NCI-H446 (cell line): ENCODE measurements around the gene PIGQ.

Experiments
- DNase-seq, 2 experiments: peaks; one replicate each; lab custom pipeline; 2025; lab: John Stamatoyannopoulos, UW

The PIGQ gene

DNA sequence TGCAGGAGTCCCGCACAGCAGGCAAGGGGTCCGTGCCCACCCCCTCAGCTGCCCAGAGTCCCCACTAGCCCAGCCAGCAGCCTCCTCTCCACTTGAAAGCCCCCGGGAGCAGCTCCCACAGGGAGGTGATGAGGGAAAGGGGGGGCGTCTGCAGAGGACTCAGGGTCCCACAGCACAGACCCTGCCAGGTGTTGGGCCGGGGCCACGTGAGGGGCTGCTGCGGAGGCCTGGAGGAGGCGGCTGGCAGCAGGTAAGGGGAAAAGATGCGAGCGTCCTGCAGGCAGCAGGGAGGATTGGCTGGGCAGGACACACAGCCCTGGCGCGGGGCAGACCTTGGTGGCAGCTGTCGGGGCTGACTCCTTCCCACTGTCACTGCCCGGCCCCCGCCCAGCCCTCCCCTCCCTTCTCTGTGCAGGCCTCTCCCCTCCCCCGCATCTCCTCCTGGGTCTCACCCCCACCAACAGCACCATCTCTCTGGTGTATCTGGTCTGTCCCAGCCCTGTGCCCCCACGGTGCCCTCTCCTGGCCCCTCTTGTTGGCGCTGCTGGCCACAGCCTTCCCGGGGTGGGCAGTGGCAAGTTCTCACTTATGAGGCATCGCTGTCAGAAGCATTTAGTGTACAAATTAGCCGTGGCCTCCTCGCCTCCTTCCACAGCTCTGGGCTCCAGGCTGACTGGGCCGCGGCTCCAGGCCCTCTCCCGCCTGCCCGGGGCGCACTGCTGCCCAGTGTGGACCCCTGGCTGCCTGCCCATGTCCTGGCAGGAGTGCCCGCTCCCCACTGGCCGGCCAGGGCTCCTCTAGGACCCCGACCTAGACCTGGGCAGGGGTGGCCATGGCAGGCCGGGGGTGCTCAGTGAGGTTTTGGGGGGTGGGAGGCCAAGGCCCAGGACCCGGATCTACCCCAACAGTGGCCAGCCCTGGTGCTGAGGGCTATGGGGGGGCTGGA lies 14.0 kb upstream of the PIGQ start:
- DNase-seq, result no peak

DNA sequence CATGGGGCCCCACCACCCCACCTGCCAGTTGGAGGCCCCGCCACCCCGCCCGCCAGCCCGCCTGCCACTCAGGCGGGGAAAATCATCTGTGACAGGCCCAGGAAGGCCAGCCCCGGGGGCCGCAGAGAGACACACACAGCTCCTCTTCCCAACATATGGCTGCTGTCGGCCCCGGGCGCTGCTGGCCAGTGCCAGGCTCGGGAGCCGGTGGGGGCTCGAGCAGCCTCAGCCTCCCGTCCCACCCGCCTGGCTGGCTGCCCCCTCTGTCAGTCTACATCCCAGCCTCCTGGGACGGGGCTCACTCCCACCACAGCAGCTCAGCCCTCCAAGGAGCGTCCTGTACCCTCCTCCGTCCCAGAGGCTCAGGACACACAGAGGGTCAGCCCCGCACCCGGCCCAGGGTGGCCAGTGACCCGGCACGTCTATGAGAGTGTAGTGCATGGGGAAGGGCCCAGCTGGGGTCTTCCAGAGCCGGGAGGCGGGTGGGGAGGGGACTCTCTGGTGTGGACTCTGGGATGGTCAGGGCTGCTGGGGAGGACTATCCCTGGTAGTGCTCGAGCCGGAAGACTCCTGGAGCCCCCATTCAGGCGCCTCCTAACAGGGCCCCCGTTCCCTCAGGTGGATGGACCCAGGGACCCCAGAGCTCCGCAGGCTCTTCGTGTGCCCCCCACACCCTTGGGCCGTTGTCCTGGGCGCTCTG lies 13.1 kb upstream of the PIGQ start:
- DNase-seq, result no peak

DNA sequence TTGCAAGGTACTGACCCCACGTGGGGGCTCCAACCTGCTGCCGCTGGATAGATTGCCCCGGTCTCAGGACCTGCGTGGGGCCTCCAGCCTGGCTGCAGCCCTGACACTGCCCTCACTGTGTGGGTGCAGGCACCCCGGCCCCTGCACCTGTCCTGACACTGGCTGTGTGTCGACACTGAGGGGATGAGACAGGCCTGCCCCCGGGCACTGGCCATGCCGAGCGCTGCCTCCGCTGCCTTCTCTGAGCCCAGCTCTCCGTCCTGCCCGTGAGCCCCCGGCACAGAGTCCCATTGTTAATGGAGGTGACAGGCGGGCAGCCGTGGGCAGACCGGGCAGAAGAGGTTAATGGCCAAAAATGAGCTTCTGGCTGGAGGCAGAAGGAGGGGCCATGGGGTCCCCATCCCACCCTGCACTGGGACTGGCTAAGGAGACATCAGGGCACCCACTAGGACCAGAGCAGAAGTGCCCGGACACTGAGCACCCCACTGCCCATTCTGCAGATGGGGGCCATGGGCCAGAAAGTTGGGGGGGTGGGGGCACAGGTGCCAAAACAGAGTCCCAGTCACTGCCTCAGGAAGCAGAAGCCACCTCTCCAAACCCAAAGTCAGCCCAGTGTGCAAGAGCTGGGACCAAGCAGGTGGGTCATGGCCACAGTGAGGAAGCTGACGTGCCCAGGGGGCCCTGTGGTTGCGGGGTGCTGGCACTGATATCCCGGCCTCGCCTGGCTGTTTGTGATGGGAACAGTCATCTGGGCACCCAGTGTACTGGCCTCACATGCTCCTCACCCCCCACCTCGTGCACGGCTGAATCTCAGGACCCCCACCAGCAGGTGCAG lies 12.1 kb upstream of the PIGQ start:
- no peak for DNase-seq

DNA sequence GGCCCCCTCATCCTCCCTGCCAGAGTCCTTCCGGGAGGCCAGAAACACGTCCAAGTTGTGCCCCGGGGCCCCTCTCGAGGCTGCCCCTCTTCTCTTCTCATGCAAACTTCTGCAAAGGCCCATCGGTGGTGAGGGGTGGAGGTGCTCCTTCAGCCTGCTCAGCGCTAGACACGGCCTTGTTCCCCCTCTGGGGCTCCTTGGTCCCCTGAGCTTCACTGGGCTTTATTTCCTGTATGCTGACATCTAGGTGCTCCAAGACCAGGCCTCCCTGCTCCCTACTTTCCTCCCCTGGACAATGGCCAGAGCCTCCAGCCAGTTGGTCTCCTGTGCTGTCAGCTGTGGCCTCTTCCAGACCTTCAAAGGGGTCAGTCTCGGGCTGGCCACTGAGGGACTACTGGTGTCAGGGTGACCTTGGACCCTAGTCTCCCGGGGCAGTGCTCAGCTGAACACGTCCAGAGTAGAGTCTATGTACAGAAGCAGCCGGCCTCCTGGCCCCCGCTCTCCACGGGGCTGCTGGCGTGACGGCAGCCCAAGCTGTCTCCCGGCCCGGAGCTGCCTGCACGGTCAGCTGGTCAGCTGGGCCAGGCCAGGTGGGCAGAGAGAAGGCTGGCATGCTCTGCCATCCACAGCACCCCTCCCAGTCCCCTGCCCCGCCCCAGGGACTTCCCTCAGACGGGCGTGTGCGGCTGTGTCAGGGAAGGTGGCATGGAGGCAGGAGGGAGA lies 11.3 kb upstream of the PIGQ start:
- no peak for DNase-seq

DNA sequence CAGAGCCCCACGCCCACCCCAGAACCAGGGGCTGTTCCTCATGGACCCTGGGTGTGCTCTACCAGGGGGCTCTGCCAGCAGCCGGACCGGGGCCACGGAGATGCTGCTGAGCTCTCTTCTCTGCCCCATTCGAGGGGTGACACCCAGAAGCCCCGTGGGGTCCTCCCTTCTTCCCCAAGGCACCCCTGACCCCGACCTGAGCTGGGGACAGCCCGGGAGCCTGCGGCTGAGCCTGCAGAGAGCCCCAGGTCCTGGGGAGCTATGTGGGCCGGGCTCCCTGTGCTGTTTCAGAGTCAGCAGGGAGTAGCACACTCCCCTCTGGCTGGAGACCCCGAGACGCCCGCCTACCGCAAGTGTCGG lies 10.8 kb upstream of the PIGQ start:
- no peak for DNase-seq

DNA sequence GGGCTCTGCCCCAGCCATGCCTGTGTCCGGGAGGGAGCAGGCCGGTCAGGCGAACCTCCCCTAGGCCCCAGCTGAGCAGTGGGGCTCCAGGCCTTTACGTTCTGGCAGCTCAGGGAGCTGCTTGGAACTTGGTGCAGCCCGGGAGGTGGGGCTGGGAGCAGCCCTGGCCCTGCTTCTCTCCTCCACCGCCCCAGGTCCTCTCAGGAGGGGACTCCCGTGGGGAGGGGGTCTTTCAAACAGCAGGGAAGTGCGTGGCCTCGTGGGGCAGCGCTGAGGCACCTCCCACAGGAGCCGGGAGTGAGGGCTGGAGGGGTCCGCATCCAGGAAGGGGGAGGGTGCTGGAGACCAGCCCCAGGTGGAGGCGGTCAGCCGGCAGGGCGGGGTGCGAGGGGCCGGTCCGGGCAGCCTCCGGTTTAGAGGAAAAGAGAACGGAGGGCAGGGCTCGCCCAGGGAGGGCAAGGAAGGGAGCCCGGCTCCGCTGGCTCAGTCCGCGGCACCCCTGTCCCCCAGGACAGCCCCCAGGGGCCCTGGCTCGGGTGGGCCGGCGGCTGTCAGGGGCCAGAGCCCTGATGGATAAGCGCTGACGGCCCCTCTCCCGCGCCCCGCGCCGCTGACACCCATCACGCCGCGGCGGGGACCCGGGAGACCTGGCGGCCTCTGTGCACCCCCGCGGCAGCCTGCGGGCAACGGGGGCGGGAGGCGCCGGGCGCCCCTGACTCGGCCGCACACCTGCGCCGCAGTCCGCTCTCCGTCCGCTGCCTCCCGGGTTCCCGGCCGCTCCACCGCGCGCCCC lies 10.2 kb upstream of the PIGQ start:
- DNase-seq, result no peak

DNA sequence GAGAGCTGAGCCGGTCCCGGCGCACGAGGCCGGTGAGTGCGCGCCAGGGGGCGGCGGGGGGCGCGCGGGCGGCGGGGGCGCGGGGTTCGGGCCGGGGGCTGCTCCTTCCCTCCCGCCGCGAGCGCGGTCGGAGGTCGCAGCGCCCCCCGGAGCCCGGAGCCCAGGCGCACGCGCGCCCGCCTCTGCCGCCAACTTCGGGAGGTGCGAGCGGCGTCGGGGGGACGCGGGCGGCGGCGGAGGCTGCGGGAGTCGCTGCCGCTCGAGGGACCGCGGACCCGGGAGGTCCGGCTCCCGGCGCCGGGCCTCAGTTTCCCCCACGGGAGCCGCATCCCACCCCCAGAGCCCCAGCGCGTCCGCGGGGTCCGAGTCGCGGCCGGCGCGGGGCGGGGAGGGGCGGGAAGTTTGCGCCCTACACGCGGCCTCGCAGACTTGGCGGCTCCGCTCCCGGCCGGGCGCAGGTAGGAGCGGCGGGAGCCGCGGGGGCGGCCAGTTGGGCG lies 9.5 kb upstream of the PIGQ start, which contains the start of gene PRR35:
PRR35 (plus strand) TSS at position 191 of the 497 bp plus-strand sequence. CDS start 2,901 bp downstream, outside the sequence.
- no peak for DNase-seq

DNA sequence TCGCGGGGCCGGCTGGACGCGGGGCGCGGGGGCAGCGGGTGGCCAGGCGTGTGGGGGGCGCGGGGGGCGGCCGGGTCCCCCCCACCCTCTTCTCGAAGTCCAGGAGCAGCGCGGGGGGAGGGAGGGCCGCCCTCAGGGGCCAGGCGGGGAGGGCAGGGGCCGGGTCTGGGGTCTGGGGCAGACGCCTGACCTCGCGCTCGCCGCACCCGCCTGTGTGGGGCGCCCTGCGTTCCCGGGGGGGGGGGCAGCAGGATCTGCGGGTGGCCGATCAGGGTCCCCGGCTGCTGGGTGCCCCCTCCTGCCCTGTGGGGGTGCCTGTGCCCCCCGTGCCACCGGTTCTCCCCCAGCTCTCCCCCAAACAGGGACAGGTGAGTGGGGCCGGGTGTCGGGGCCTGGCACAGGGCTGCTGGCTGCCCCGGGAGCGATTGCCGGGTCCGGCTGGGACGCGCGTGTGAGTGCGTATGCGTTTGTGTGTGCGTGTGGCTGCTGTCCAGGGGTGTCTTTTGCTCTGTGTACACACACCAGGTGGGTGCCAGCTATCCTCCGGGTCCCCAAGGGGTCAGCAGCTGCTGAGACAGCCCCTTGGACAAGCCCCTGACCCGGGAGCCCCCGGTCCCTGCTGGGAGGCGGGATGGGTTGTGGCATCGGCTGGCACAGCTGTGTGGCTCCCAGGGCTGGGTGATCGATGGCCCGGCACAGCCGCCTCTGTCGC lies 8.9 kb upstream of the PIGQ start:
- DNase-seq, result no peak

DNA sequence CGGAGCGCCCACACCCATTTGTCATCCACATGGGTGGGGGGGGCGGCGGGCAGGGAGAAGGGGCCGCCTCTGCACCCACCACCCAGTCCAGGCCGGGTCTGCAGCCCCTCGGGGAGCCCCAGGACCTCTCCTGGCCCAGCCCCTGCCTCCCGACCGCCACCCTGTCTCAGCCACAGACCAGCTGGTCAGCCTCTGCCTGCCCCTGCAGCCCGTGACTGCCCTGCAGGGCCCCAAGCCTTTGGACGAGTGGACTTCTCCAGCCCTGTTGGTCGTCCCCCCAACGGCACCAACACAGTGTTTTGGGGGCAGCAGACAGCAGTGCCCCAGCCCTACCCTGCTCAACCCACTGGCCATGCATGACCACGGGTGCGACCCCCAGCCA lies 8.4 kb upstream of the PIGQ start:
- DNase-seq, result no peak

DNA sequence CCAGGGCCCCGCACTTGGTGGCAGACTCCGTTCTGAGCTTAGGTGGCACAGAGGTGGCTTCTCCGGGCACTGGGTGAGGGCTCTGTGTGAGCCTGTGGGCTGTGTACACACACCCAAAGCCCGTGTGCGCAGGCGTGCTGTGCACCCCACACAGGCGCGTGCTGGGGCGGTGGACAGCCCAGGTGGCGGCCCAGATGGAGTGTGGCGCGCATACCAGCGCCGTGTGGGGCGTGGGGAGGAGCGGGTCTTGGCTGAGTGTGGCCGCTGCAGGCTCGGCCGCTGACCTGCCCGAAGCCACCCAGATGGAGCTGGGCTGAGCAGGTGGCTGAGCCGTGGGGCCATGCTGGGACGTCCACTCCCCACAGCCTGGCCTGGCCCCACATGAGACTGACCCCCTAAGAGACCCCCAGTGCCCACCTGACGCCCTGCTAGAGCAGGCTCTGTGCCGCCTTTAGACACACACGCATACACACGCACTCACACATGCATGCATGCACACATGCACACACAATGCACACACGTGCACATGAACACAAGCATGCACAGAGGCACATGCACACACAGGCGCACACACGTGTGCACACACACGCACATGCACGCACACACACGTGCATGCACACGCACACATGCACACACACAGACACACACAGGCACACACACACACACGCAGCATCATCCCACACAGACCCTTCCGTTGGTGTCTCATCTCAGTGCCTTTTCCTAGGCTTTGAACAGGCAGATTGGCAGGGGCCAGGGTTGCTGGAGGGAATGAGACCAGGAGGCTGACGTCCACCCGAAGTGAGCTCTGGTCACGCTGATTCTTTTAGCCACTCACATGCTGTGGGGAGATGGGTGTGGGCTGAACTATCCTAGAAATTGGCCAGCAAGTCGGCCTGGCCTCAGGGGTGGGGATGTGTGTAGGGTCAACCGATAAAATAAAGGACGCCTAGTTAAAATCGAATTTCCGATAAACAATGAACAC lies 7.5 kb upstream of the PIGQ start:
- DNase-seq, result no peak

DNA sequence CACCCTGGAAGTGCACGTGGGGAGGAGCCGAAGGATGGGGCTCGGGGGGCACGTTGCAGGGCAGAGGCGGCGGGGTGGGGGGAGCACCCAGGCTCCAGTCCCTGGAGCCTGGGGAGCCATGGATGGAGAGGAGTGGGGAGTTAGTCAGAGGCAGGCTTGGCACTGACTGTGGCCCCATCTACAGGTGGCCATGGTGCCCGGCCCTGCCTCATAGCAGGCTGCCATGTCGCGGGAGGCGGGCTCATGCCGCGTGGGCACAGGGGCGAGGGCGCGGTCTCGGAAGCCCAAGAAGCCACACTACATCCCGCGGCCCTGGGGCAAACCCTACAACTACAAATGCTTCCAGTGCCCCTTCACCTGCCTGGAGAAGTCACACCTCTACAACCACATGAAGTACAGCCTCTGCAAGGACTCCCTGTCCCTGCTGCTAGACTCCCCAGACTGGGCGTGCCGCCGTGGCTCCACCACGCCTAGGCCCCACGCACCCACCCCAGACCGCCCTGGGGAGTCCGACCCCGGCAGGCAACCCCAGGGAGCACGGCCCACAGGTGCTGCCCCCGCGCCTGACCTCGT lies 6.6 kb upstream of the PIGQ start:
- no peak for DNase-seq

DNA sequence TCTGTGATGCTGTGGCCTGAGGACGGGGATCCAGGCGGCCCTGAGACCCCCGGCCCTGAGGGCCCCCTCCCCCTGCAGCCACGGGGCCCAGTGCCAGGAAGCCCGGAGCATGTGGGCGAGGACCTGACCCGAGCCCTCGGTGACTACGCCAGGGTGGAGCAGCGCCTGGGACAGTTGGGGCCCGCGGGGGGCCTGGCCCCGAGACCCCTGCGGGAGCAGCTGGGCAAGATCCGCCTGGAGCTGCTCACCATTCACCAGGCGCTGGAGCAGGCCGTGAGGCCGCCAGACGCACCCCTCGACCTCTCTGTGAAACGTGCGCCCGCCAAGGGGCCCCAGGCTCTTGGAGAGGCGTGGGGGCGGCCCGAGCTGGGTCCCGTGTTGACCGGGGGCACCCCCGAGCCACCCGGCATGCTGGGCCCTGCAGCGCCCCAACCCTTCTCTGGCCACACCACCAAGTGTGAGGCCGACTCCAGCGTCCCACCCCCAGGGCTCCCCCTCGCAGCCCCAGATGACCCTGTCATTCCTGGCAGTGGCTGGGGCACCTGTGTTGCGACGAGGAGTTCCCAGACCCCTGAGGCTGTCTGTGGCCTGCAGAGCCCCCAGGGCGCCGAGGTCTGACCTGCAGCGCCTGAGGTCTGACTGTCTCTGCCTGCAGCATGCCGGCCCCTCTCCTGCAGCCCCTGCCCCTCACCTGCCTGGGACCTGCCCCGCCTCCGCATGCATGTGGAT lies 4.9 kb upstream of the PIGQ start:
- no peak for DNase-seq

DNA sequence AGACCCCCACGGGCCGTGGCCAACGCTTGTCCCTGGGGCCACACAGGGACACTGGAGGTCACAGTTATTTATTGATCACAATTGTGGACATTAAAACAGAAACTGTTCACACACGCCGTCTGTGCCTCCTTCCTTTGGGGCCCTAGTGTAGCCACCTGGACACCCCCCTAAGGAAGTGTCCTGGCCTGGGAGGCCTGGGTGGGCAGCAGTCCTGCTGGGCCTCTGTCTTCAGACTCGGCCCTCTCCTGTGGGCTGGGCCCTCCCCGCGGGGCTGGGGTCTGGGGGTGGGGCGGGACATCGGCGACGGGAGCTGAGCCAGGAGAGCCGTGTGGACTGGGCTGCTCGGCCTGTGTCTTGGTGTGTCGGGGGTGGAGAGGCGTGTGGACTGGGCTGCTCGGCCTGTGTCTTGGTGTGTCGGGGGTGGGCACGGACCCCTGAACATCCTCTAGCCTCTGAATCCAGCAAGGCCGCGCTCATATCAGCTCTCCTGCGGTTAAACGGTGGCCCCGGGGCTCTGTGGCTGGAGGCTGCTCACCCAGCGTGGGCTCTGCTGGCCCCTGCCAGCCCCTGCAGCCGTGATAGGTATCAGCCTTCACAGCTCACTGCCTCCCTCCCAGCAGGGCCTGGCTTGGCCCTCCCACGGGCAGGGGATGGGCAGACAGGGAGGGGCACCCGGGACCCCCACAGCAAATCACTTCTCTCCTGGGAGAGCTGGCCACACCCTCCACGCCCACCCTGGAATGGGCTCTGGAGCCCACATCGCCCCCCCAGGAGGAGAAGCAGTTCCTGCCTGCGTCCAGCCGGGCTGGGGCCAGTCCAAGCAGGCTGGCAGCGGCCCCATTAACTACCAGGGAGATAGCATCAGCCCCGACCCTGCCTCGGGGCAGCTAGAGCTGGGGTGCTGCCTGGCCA lies 4.1 kb upstream of the PIGQ start:
- DNase-seq, result no peak

DNA sequence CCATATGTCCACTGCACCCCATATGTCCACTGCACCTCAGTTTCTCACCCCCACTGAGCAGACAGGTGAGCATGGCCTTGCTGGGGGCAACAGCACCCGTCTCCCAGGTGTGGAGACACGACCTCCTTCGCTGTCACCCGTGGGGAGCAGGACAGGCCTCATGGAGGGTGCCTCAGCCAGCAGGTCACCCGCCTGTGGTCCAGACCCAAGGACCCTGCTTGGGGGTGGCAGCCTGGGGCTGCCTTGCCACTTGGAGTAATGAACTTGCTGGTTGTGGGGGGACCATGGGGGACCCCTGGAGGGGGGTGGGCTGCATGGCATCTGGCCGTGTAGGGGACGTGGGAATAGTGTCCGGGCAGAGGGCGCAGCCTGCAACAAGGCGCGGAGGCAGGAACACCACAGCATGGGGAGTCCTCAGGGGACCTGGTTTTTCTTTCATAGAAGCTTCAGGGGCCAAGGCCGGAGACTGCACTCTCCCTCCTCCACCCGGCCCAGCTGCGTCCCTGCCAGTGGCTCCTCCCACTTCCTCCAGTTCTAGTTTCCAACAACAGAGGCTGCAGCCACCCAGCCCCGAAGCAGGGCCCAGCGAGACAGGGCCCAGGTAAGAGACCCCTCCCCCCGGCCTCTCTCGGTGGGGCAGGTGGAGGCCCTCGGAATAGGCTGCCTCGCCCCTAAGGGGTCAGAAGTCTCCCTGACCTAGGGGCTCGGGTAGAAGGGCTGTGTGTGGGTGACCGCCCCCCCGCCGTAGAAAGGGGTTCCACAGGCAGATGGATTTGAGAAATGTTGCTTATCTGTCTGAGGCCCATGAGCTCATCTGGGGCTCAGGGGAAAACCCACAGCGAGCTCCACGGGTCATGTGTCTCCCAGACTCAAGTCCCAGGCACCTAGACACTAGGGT lies 3.0 kb upstream of the PIGQ start, which contains the start of gene NHLRC4:
NHLRC4 (plus strand) TSS at position 531 of the 898 bp plus-strand sequence. CDS start 1,043 bp downstream, outside the sequence.
- no peak for DNase-seq
